NCI-H774 (cell line): ENCODE data around the gene KCTD14.
"Not testable (repeated sequence)": the region's sequence is repeated elsewhere in the genome, so short reads cannot be mapped to it uniquely, and the experiment has no call there.

Experiments used
- DNase-seq: peaks from one replicate; lab custom pipeline; 2025; lab: John Stamatoyannopoulos, UW

KCTD14 gene

GRCh38 chr11:78022397-78023396 lies at the start of gene KCTD14:
TSS of gene KCTD14 (minus strand) at chr11:78023276. CDS start at chr11:78023249, 27 bp downstream.
- peak; percentile 40 for DNase-seq

DNA sequence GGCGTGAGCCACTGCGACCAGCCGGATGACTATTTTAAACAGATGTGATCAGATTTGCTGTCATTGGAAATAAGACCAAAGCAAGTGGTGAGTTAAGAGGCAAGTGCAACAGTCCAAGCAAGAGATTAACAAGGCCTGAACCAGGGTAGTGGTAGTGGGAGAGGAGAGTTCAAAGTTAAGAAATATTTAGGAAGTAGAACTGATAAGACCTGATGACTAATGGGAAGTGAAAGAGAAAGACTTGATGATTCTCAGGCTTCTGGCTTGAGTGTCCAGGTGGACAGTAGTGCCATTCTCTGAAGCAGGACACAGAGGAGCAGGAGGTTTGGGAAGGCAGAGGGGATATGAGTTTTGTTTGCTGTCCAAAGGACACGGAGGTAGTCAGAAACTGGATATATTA lies 49.4 kb upstream of the KCTD14 start:
- DNase-seq = no peak

DNA sequence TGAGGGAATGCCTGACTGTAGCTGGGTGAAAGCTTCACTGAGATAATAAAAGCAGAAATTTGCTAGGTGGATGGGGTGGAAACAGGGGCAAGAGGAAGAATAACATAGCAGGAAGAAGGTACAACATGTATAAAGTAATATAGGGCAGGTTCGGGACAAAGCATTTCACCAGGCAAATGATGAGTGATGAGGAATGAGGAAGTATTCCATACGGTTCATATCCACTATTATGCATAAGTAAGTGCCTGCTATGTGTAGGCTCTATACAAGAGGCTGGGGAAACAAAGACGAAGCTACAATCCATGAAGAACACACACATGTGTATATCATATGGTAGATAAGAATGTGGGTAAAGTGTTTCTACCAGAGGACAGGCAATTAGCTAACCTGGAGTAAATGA lies 48.6 kb upstream of the KCTD14 start:
- DNase-seq = no peak

GRCh38 chr11:78070621-78071020 lies 47.5 kb upstream of the KCTD14 start:
- DNase-seq = no peak

GRCh38 chr11:78069465-78069864 lies 46.4 kb upstream of the KCTD14 start:
- DNase-seq = no peak

GRCh38 chr11:78067704-78068103 lies 44.6 kb upstream of the KCTD14 start:
- DNase-seq = no peak

DNA sequence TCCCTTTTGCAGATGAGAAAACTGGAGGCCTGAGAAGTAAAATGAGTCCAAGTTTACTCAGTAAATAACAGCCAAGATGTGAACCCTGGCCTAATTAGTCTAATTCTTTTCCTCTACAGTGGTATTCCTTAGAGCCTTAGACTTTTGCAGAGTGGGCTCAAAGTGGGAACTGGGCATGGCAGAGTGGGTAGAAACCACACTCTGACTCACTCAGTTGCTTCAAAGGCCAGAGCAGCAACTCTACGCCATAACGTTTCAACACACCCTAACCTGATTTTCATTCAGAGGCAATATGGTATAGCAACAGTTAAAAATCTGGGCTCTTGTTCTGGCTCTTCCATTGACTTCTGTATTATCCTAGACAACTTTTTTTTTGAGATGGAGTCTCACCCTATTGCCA lies 43.4 kb upstream of the KCTD14 start:
- DNase-seq = no peak

GRCh38 chr11:78065203-78065602 lies 42.1 kb upstream of the KCTD14 start:
- no peak for DNase-seq

DNA sequence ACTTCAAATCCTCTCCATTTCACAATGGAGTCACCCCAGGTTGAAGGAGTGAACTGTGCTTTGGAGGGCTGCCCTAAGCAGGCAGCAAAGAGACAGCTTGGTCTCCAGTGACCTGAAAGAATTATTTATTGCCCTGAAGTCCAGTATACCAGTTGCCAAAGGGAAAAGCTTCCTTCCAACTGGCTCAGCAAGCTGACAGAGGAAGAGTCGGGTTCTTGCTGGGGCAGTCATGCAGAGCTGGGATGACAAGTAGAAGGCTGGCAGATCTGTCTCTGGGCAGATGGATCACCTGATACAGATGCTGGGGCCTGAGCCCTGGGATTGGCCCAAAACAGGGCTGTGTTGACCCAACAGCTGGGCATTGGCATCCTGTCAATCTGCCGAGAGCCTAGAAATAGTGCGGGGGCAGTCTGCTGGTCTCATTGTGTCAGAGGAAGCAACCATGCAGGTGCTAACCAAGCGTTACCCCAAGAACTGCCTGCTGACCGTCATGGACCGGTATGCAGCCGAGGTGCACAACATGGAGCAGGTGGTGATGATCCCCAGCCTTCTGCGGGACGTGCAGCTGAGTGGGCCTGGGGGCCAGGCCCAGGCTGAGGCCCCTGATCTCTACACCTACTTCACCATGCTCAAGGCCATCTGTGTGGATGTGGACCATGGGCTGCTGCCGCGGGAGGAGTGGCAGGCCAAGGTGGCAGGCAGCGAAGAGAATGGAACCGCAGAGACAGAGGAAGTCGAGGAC lies 40.5 kb upstream of the KCTD14 start, which contains the start of gene THRSP:
TSS of gene THRSP (plus strand) at position 422 of the 742 bp plus-strand sequence. CDS start at position 443, 21 bp downstream.
- no peak for DNase-seq

- no peak for DNase-seq
These were observed 39.6 kb upstream of the KCTD14 start for GRCh38 chr11:78062671-78063070.

DNA sequence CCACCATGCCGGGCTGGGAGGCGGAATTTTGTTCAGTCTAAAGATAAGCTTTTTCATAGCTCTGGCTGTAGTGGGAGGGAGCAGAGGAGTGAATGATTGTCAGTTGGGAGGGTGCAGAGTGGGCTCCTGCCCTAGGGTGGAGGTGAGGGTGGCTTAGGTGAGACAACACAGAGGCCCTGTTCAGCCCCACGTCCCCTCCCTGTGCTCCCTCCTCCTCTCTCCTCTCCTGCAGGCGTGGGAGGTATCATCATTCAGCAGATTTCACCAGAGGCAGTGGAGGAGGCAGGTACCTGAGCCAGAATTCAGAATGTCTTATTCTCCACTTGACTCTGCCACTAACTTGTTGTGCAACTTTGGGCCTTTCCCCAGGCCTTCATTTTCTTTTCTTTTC lies 38.8 kb upstream of the KCTD14 start:
- DNase-seq = no peak

GRCh38 chr11:78061088-78061920 lies 38.2 kb upstream of the KCTD14 start:
- no peak for DNase-seq

DNA sequence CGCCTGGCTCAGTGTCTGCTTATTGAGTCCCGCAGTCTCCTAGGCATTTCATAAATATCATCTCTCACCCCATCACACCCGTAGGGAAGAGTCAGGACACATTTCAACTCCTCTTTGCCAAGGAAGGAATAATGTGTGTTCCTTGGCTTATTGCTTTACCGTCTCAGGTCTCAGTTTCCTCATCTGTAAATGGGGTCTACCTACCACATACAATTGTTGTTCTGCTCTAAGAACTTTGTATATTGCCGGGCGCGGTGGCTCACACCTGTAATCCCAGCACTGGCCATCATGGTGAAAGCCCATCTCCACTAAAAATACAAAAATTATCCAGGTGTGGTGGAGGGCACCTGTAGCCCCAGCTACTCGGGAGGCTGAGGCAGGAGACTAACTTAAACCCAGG lies 37.5 kb upstream of the KCTD14 start:
- DNase-seq = no peak

DNA sequence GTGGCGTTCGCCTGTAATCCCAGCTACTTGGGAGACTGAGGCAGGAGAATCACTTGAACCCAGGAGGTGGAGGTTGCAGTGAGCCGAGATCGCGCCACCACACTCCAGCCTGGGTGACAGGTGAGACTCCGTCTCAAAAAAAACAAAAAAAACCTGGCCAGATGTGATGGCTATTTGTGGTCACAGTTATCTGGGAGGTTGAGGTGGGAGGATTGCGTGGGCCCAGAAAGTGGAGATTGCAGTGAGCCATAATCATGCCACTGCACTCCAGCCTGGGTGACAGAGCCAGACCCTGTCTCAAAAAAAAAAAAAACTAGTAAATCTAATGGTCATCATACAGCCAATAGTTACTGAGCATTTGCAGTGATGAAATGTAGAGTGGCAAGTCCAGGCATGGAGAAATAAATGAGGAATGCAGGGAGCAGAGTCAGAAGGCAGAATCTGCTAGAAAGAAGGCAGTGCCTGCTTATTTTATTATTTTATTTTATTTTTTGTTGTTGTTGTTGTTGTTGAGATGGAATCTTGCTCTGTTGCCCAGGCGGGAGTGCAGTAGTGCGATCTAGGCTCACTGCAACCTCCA lies 36.8 kb upstream of the KCTD14 start:
- not testable (repeated sequence) for DNase-seq

DNA sequence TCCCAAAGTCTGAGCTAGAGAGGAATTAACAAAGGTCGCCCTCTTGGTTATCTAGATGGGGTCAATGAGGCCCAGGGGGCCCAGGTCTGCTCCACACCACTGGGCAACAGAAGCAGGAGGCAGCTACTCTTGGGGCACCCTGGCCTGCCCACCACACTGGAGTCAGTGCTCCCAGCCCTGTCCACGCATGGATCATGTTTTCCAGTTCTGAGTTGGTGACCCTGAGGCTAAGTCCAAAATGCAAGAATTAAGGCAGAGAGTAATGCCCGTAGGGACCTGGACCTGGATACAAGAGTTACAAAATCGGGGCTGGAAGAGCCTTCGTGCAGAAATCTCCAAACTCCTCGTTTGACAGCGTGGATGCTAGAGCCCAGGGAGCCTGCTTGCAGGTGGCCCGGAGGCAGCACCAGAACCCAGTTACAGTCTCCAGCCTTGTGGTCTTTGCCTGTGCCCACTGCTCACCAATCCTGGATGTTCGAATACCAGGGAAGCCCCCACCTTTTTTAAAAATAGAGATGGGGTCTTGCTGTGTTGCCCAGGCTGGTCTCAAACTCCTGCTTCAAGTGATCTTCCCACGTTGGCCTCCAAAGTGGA lies 34.5 kb upstream of the KCTD14 start:
- DNase-seq = no peak

GRCh38 chr11:78056093-78056492 lies 33.0 kb upstream of the KCTD14 start:
- no peak for DNase-seq

GRCh38 chr11:78054971-78055370 lies 31.9 kb upstream of the KCTD14 start:
- DNase-seq = no peak

DNA sequence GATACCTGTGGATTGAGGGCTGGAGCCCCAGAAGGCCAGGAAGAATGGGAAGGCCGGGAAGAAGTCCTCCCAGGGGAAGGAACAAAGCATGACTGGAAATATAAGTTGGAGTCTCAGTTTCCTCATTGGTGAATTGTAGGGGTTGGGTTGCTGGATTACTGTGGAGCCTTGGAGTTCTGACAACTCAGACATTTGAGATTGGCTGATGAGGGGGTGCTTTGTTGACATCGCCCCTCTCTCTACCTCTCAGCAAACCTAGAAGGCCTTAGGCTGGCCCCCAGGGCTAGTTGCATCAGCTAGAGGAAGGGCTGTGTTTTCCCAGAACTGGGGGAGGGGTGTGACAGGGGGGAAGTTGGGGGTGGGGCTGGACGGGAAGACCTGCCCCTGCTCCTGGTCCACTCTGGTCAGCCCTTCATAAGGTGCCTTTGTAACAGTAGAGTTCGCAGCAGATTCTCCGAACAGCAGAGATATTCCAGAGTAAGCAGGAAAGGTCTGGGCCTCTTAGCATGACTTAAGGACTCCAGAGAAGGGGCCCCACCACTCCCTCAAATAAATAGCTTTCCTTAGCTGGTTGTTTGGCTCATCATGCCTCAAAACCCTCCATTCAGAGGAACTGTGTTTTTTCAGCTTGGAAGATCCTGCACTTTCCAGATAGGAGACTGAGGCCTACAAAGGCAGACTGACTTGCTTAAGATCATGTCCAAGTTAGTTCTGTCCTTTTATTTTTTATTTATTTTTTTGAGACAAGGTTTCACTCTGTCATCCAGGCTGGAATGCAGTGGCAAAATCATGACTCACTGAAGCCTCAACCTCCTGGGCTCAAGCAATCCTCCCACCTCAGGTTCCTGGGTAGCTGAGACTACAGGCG lies 28.1 kb upstream of the KCTD14 start:
- no peak for DNase-seq

GRCh38 chr11:78049348-78049747 lies 26.3 kb upstream of the KCTD14 start:
- no peak for DNase-seq

DNA sequence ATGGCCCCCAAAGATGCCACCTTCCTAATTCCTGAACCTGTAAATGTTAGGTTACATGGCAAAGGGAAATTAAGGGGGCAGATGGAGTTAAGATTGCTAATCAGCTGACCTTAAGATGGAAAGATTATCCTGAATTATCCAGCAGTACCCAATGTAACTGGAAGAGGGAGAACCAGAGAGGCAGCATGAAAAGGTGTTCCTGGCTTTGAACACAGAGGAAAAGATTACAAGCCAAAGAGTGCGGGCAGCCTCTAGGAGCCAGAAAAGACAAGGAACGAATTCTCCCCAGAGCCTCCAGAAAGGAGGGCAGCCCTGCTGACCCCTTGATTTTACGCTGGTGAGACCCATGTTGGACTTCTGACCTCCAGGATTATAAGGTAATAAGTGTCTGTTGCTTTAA lies 25.5 kb upstream of the KCTD14 start:
- no peak for DNase-seq
